Hepatocyte (in vitro differentiated cells): ENCODE data around the gene LIN7B. TPM values are rescaled to one million over a fixed set of nuclear protein-coding genes. Genes with fewer than 3 reads are reported as not detected.

Source experiments
- DNase-seq: peaks from one replicate; pipeline ENCODE4 v3.0.0-alpha.2; 2016; ENCODE audit warnings: low spot score
- H2AFZ ChIP-seq: fragments of 200-600 bp; sonication (generic); 2 replicates; pipeline ENCODE4 v1.6.0; 2016; ENCODE audit warnings: antibody characterized with exemption, mild to moderate bottlenecking
- H3K27ac ChIP-seq: fragments of 200-600 bp; sonication (generic); 2 replicates; pipeline ENCODE4 v1.5.1; 2016; ENCODE audit warnings: mild to moderate bottlenecking
- H3K27me3 ChIP-seq: fragments of 200-600 bp; sonication (generic); 2 replicates; pipeline ENCODE4 v1.6.1; 2016
- H3K36me3 ChIP-seq: fragments of 200-600 bp; sonication (generic); replicated peaks from 2 replicates; pipeline ENCODE4 v1.5.1; 2016; ENCODE audit warnings: low read depth; ENCODE audit not compliant: insufficient read depth
- H3K4me1 ChIP-seq: fragments of 200-600 bp; sonication (generic); 2 replicates; pipeline ENCODE4 v1.5.1; 2016; ENCODE audit warnings: mild to moderate bottlenecking, moderate library complexity; ENCODE audit not compliant: insufficient read depth
- H3K4me2 ChIP-seq: fragments of 200-600 bp; sonication (generic); 2 replicates; pipeline ENCODE4 v1.6.0; 2016
- H3K4me3 ChIP-seq: fragments of 200-600 bp; sonication (generic); 2 replicates; pipeline ENCODE4 v1.5.1; 2016; ENCODE audit warnings: mild to moderate bottlenecking
- H3K79me2 ChIP-seq: fragments of 200-600 bp; sonication (generic); 2 replicates; pipeline ENCODE4 v1.6.0; 2017; ENCODE audit warnings: mild to moderate bottlenecking
- H3K9me2 ChIP-seq: fragments of 200-600 bp; sonication (generic); replicated peaks from 2 replicates; pipeline ENCODE4 v1.6.0; 2017; ENCODE audit warnings: mild to moderate bottlenecking; ENCODE audit not compliant: insufficient read depth
- H3K9me3 ChIP-seq: fragments of 200-600 bp; sonication (generic); 2 replicates; pipeline ENCODE4 v1.5.1; 2016; ENCODE audit warnings: low read depth, mild to moderate bottlenecking
- H4K20me1 ChIP-seq: fragments of 200-600 bp; sonication (generic); 2 replicates; pipeline ENCODE4 v1.6.0; 2016; ENCODE audit warnings: mild to moderate bottlenecking; ENCODE audit not compliant: insufficient read depth, poor library complexity, severe bottlenecking
- CTCF ChIP-seq: fragments of 200-600 bp; sonication (generic); IDR thresholded peaks from 2 replicates; pipeline ENCODE4 v1.5.1; 2016; ENCODE audit warnings: antibody characterized with exemption, mild to moderate bottlenecking; ENCODE audit not compliant: poor library complexity
- EZH2 ChIP-seq: fragments of 200-600 bp; sonication (generic); IDR thresholded peaks from 2 replicates; pipeline ENCODE4 v1.6.1; 2016; ENCODE audit warnings: antibody characterized with exemption, mild to moderate bottlenecking, borderline replicate concordance
- EZH2phosphoT487 ChIP-seq: fragments of 200-600 bp; sonication (generic); IDR thresholded peaks from one replicate; pipeline ENCODE4 v1.6.1; 2018; ENCODE audit warnings: antibody characterized with exemption, mild to moderate bottlenecking, low read depth, moderate library complexity; ENCODE audit not compliant: unreplicated experiment, severe bottlenecking
- WGBS: methylation state at CpG from one replicate; pipeline ENCODE4 v1.1.6; 2016; ENCODE audit warnings: low lambda C conversion rate; ENCODE audit errors: missing lambda C conversion rate; 5-methylcytosine and 5-hydroxymethylcytosine counted together
- polyA plus RNA-seq: library from polyadenylated mRNA; unstranded; fragments of >200 nt; fragmentation: Nextera tagmentation; extraction: Ambion mirVana; gene quantifications from 2 replicates; pipeline ENCODE4 v1.2.1, GENCODE V29; 2016
- total RNA-seq: library from RNA; depleted of rRNA; stranded (reverse); fragments of >200 nt; gene quantifications from 2 replicates; pipeline ENCODE4 v1.2.3, GENCODE V29; 2014

The LIN7B gene
- total and polyA plus RNA-seq, 2 experiments from 2014 or later = 8.7 to 18.0 TPM

GRCh38 chr19:49102303-49102702 lies 11.9 kb upstream of the LIN7B start:
- Histone ChIP-seq H3K27ac (no peak overlapping the region), H3K9me2 (no peaks in the 10 kb centered on the region), H3K4me1 (no peaks in the 10 kb centered on the region), H3K4me3 (no peak overlapping the region), H3K9me3 (no peaks in the 10 kb centered on the region), H2AFZ (no peak overlapping the region), H3K36me3 (no peaks in the 10 kb centered on the region), H3K79me2 (peaks cover 27% of the 10 kb centered on the region), H3K4me2 (no peak overlapping the region), H4K20me1 (peaks cover 44% of the 10 kb centered on the region), H3K27me3 (no peaks in the 10 kb centered on the region)
- DNase-seq = no peak
- 96% methylated on average over 12 of the region's 12 CpGs for WGBS
- TF ChIP-seq EZH2phosphoT487 = no peak
- TF ChIP-seq CTCF = no peak
- TF ChIP-seq EZH2 = no peak

DNA sequence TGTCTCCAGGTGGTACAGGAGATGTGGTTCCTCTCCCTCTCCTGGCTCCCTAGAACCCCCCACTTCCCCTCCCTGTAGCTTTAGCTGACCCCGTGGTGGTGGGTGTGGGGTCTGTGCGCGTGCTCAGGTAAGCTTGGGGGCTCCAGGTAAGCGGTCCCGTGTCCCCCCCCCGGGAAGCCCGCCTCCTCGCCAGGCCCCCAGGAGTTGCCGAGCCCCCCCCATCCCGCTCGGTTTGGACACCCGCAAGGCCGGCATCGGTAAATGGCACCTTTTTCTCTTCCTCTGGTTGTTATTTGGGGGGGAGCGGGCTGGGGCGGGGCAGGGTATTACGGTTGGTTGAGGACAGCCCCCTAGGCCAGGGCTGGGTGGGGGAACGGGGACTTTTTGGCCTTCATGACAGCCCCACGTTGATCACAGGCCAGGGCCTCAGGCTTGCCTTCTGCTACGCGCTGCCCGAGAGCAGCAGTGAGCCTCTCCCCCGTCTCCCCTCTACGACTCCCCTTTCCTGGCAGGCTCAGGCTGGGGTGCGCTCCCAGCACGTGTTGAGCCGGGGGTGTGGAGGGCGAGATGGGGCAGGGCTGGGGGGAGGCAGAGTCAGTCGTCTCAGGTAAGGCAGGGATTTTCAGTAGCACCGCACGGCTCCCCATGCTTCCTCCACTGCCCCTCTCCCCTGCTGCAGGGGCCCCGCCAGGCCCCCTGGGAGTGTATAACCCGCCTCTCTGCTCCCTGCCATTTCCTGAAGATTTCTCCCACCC lies 10.7 kb upstream of the LIN7B start:
- no peak overlapping the region for H3K27ac ChIP-seq
- no peak overlapping the region for H3K4me2 ChIP-seq
- WGBS = 92% methylated on average over 12 of the region's 33 CpGs
- no peak overlapping the region for H3K4me3 ChIP-seq
- no peaks in the 10 kb centered on the region for H3K4me1 ChIP-seq
- DNase-seq = no peak
- TF ChIP-seq CTCF = no peak
- no peak for TF ChIP-seq EZH2
- no peak for TF ChIP-seq EZH2phosphoT487
- H3K79me2 ChIP-seq = peaks cover 19% of the 10 kb centered on the region
- H3K36me3 ChIP-seq = no peaks in the 10 kb centered on the region
- H3K9me3 ChIP-seq = no peaks in the 10 kb centered on the region
- H3K27me3 ChIP-seq = no peaks in the 10 kb centered on the region
- H4K20me1 ChIP-seq = peaks cover 33% of the 10 kb centered on the region
- no peak overlapping the region for H2AFZ ChIP-seq
- H3K9me2 ChIP-seq = no peaks in the 10 kb centered on the region

GRCh38 chr19:49104229-49104864 lies 9.8 kb upstream of the LIN7B start:
- Histone ChIP-seq H3K36me3 (no peaks in the 10 kb centered on the region), H3K9me3 (no peaks in the 10 kb centered on the region), H4K20me1 (peaks cover 26% of the 10 kb centered on the region), H3K27me3 (no peaks in the 10 kb centered on the region), H3K27ac (no peak overlapping the region), H3K4me2 (no peak overlapping the region), H3K9me2 (no peaks in the 10 kb centered on the region), H3K4me3 (no peak overlapping the region), H3K79me2 (peaks cover 10% of the 10 kb centered on the region), H2AFZ (no peak overlapping the region), H3K4me1 (no peaks in the 10 kb centered on the region)
- 83% methylated on average over 27 of the region's 30 CpGs for WGBS
- DNase-seq = no peak
- TF ChIP-seq EZH2phosphoT487 (no peak), CTCF (no peak), EZH2 (no peak)
